RWPE1 (cell line): ENCODE results near the gene PEMT.

Experiments
- CTCF ChIA-PET: fragments of 350-600 bp; sonication (Branson Sonifier 250); formaldehyde crosslinking; extraction: SDS; loops from one replicate; lab custom pipeline; 2021; lab: Yijun Ruan, JAX
- POLR2A ChIA-PET: fragments of 400-600 bp; formaldehyde crosslinking; extraction: SDS; loops from one replicate; lab custom pipeline; 2020; ENCODE audit warnings: antibody characterized with exemption; ENCODE audit not compliant: low non-redundant PET; lab: Yijun Ruan, JAX
- DNase-seq: peaks from one replicate; pipeline ENCODE4 v3.0.0; 2012; ENCODE audit warnings: low spot score
- H3K27ac ChIP-seq: fragments of 450-650 bp; 2 replicates; pipeline ENCODE4 v1.5.1; 2017
- CTCF ChIP-seq: fragments of 450-650 bp; conservative IDR thresholded peaks from 2 replicates; pipeline ENCODE4 v1.5.1; 2017; ENCODE audit warnings: low read depth, mild to moderate bottlenecking

PEMT gene

GRCh38 chr17:17515934-17516930 lies 75.3 kb downstream of the PEMT start:
- ChIA-PET CTCF (interaction anchor here (0.7 kb wide), 1 partner anchor 47 kb away, joined by 3 read pairs; no protein-coding TSS in a partner anchor), POLR2A (no interaction called here)
- no peak overlapping the region for H3K27ac ChIP-seq
- no peak for DNase-seq
- no peak for TF ChIP-seq CTCF

GRCh38 chr17:17514993-17515933 lies 76.2 kb downstream of the PEMT start:
- no peak overlapping the region for H3K27ac ChIP-seq
- ChIA-PET CTCF (no interaction called here), POLR2A (no interaction called here)
- DNase-seq = no peak
- TF ChIP-seq CTCF = no peak

GRCh38 chr17:17514361-17514992 lies 77.0 kb downstream of the PEMT start:
- no peak overlapping the region for H3K27ac ChIP-seq
- DNase-seq = no peak
- ChIA-PET CTCF (no interaction called here), POLR2A (no interaction called here)
- TF ChIP-seq CTCF = no peak

GRCh38 chr17:17513626-17514025 lies 77.9 kb downstream of the PEMT start:
- no peak for DNase-seq
- POLR2A ChIA-PET = no interaction called here
- H3K27ac ChIP-seq = no peak overlapping the region
- CTCF ChIA-PET = interaction anchor here (0.7 kb wide), 1 partner anchor 170 kb away, joined by 3 read pairs; no protein-coding TSS in a partner anchor
- TF ChIP-seq CTCF = no peak

- no peak for DNase-seq
- CTCF ChIA-PET = interaction anchor here (0.6 to 0.8 kb wide), 2 partner anchors 126 to 129 kb away, joined by 5 read pairs; no protein-coding TSS in a partner anchor
- no peak for TF ChIP-seq CTCF
- peak overlapping the region; percentile 61; the same call in 1 of the 2 replicates for H3K27ac ChIP-seq
- POLR2A ChIA-PET = no interaction called here
These were observed 78.6 kb downstream of the PEMT start for GRCh38 chr17:17512866-17513265.
